Liver (tissue), 9 donors: Measurements from ENCODE around the gene CARM1. TPM values are rescaled to one million over a fixed set of nuclear protein-coding genes. Genes with fewer than 3 reads are reported as not detected.

Experiments
- DNase-seq: peaks from one replicate; pipeline ENCODE4 v3.0.0-alpha.2; 2017; ENCODE audit warnings: low spot score
- H3K27ac ChIP-seq, 2 donors: one replicate each; pipeline ENCODE4 v1.7.0; 2013; ENCODE audit warnings: inconsistent platforms in 2 of 2, low read length in 2 of 2, control low read depth in 1 of 2, low read depth in 1 of 2, mild to moderate bottlenecking in 1 of 2
- H3K27me3 ChIP-seq, 4 donors: one replicate each; pipeline versions ENCODE4 v1.6.1 to v1.7.0; 2013; ENCODE audit warnings: low read length in 3 of 4, inconsistent platforms in 1 of 4, mild to moderate bottlenecking in 1 of 4, moderate library complexity in 1 of 4; ENCODE audit not compliant: control insufficient read depth in 4 of 4, insufficient read depth in 4 of 4
- H3K36me3 ChIP-seq, 4 donors: one replicate each; pipeline versions ENCODE4 v1.6.1 to v1.7.0; 2013; ENCODE audit warnings: low read length in 3 of 4, mild to moderate bottlenecking in 3 of 4, low read depth in 1 of 4, moderate library complexity in 1 of 4; ENCODE audit not compliant: control insufficient read depth in 4 of 4, insufficient read depth in 3 of 4
- H3K4me1 ChIP-seq, 4 donors: one replicate each; pipeline versions ENCODE4 v1.6.1 to v1.7.0; 2013; ENCODE audit warnings: low read length in 3 of 4, mild to moderate bottlenecking in 3 of 4, moderate library complexity in 1 of 4; ENCODE audit not compliant: control insufficient read depth in 4 of 4, insufficient read depth in 4 of 4
- H3K4me3 ChIP-seq, 3 donors: one replicate each; pipeline versions ENCODE4 v1.6.1 to v1.7.0; 2013; ENCODE audit warnings: low read length in 3 of 3, control low read depth in 1 of 3, low read depth in 1 of 3, mild to moderate bottlenecking in 1 of 3
- H3K9ac ChIP-seq, 2 donors: one replicate each; pipeline ENCODE4 v1.7.0; 2013; ENCODE audit warnings: low read length in 2 of 2, mild to moderate bottlenecking in 2 of 2, moderate library complexity in 2 of 2, control low read depth in 1 of 2, low read depth in 1 of 2
- H3K9me3 ChIP-seq, 4 donors: one replicate each; pipeline versions ENCODE4 v1.6.1 to v1.7.0; 2013; ENCODE audit warnings: low read length in 3 of 4; ENCODE audit not compliant: control insufficient read depth in 4 of 4
- EGR1 ChIP-seq, 2 donors: IDR thresholded peaks; 2 replicates each; pipeline ENCODE4 v1.6.1; 2016 to 2018; ENCODE audit warnings: antibody characterized with exemption in 2 of 2, low read depth in 2 of 2
- FOXA1 ChIP-seq: IDR thresholded peaks from 2 replicates; pipeline ENCODE4 v1.6.1; 2016; ENCODE audit warnings: antibody characterized with exemption
- FOXA2 ChIP-seq: IDR thresholded peaks from 2 replicates; pipeline ENCODE4 v1.6.1; 2016; ENCODE audit warnings: antibody characterized with exemption
- GABPA ChIP-seq, 2 donors: IDR thresholded peaks in 1 of 2; conservative IDR thresholded peaks in 1 of 2; 2 replicates each; pipeline ENCODE4 v1.6.1; 2016; ENCODE audit warnings: antibody characterized with exemption in 2 of 2, mild to moderate bottlenecking in 1 of 2, moderate library complexity in 1 of 2
- JUND ChIP-seq, 2 donors: IDR thresholded peaks; 2 replicates each; pipeline ENCODE4 v1.6.1; 2016; ENCODE audit warnings: antibody characterized with exemption in 2 of 2
- NR2F2 ChIP-seq: IDR thresholded peaks from 2 replicates; pipeline ENCODE4 v1.6.1; 2016; ENCODE audit warnings: antibody characterized with exemption
- RAD21 ChIP-seq, 2 donors: IDR thresholded peaks; 2 replicates each; pipeline ENCODE4 v1.6.1; 2016; ENCODE audit warnings: antibody characterized with exemption in 2 of 2, mild to moderate bottlenecking in 2 of 2
- RXRA ChIP-seq, 2 donors: IDR thresholded peaks; 2 replicates each; pipeline ENCODE4 v1.6.1; 2017 to 2018; ENCODE audit warnings: antibody characterized with exemption in 2 of 2, mild to moderate bottlenecking in 1 of 2
- SP1 ChIP-seq: IDR thresholded peaks from 2 replicates; pipeline ENCODE4 v1.6.1; 2018; ENCODE audit warnings: antibody characterized with exemption, mild to moderate bottlenecking
- TAF1 ChIP-seq: conservative IDR thresholded peaks from 2 replicates; pipeline ENCODE4 v1.6.1; 2016; ENCODE audit warnings: antibody characterized with exemption, mild to moderate bottlenecking
- YY1 ChIP-seq: IDR thresholded peaks from 2 replicates; pipeline ENCODE4 v1.6.1; 2016; ENCODE audit warnings: antibody characterized with exemption, mild to moderate bottlenecking
- WGBS: extraction: QIAGEN DNeasy Blood & Tissue Kit; methylation state at CpG from one replicate; pipeline ENCODE4 v1.1.7; 2013; 5-methylcytosine and 5-hydroxymethylcytosine counted together
- polyA plus RNA-seq, 2 donors: library from polyadenylated mRNA; stranded (reverse) in 1 of 2; unstranded in 1 of 2; fragments of 200-250 nt in 1 of 2; fragments of >200 nt in 1 of 2; fragmentation: Nextera tagmentation in 1 of 2; extraction: Ambion mirVana in 1 of 2; gene quantifications; one replicate each; pipeline versions ENCODE4 v1.2.1 to v1.2.3, GENCODE V29; 2013 to 2015
- total RNA-seq, 2 donors: library from RNA; depleted of rRNA; stranded (reverse); fragments of >200 nt; gene quantifications; one replicate each; pipeline ENCODE4 v1.2.3, GENCODE V29; 2014
- TF ChIP-seq, protein P1 (sequence below): IDR thresholded peaks from 2 replicates; pipeline ENCODE4 v1.6.1; 2016; ENCODE audit warnings: antibody characterized with exemption
- TF ChIP-seq, protein P2 (sequence below): IDR thresholded peaks from 2 replicates; pipeline ENCODE4 v1.6.1; 2016; ENCODE audit warnings: antibody characterized with exemption
- TF ChIP-seq, protein P3 (sequence below): fragments of 150-350 bp; IDR thresholded peaks from 2 replicates; pipeline ENCODE4 v1.5.1; 2017; ENCODE audit warnings: improper control_type of control experiment, low read depth, low read length; ENCODE audit not compliant: missing input control
- TF ChIP-seq, protein P4 (sequence below): IDR thresholded peaks from 2 replicates; pipeline ENCODE4 v1.6.1; 2016; ENCODE audit warnings: antibody characterized with exemption, mild to moderate bottlenecking
- TF ChIP-seq, protein P5 (sequence below): IDR thresholded peaks from 2 replicates; pipeline ENCODE4 v1.6.1; 2016; ENCODE audit warnings: antibody characterized with exemption
- donor health status: healthy.
- donor health status: healthy.
- donor health status: healthy.
- donor health status: healthy.
- donor health status: healthy.

CARM1 gene
- total and polyA plus RNA-seq, 4 donors, result 5.1 to 18.3 (median 15.1) TPM

DNA sequence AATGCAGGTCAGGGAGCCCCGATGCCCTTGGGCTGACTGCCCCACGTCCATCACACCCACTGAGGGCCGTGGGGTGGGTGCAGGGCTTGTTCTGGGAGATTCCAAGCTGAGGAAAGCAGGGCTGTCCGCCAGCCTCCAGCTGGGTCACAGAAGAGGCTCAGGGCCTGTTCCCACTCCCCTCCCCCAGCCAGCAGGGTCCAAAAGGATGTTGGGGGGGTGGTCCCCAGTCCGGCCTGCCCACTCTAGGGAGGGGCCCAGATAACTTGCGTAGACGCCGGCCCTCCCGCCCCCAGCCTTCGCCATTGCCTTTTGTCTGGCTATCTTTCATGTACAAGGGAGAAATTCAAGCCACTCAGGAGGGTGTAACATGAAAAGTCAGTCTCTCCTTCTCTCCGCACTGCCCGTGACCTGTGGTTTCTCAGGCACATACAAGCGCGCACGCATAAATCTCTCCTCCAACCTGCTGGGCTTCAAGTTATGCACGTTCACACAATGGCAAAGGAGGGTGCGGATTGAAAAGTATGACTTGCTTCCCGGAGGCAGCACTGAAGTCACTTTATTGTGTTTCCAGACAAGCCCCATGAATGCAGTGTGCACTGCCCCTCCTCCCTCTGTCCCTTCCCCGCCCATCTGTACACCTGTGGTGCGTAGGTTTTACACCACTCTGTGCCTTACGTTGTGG is 20.2 kb downstream of the CARM1 start:
- no peak overlapping the region for H3K27ac ChIP-seq

DNA sequence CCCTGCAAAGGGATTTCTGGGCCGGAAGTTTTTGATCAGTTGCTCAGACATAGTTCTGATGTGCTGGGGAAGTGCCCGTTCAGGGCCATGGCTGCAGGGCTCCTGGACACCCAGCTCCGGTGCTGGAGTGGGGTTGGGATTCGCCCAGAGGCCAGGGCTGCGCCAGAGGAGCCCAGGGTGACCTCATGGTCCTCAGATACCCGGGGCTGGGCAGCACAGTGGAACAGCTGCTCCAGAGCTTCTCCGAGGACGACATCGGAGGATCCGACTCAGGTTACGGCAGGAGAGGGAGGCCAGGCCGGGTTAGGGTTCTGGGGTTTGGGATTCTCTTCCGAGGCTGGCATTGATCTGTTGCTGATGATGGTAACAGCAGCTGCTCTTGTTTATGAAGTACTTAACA is 20.9 kb downstream of the CARM1 start:
- Histone ChIP-seq H3K9me3 (no peaks in the 10 kb centered on the region), H3K27ac (no peak overlapping the region), H3K4me3 (no peak overlapping the region), H3K27me3 (no peaks in the 10 kb centered on the region), H3K4me1 (peaks cover under 1 to 15% (median 8%) of the 10 kb centered on the region in 4 donors), H3K36me3 (peaks cover 0 to 1% (median 0%) of the 10 kb centered on the region in 4 donors), H3K9ac (no peak overlapping the region)
- WGBS, result 89% methylated on average over 13 of the region's 13 CpGs
- no peak for DNase-seq
- TF ChIP-seq, protein P1, sequence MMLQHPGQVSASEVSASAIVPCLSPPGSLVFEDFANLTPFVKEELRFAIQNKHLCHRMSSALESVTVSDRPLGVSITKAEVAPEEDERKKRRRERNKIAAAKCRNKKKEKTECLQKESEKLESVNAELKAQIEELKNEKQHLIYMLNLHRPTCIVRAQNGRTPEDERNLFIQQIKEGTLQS, result no peak
- TF ChIP-seq YY1 (no peak), RXRA (IDR thresholded peaks at IDR 0.05) (no peak), FOXA2 (no peak), SP1 (no peak)
- TF ChIP-seq, protein P2, sequence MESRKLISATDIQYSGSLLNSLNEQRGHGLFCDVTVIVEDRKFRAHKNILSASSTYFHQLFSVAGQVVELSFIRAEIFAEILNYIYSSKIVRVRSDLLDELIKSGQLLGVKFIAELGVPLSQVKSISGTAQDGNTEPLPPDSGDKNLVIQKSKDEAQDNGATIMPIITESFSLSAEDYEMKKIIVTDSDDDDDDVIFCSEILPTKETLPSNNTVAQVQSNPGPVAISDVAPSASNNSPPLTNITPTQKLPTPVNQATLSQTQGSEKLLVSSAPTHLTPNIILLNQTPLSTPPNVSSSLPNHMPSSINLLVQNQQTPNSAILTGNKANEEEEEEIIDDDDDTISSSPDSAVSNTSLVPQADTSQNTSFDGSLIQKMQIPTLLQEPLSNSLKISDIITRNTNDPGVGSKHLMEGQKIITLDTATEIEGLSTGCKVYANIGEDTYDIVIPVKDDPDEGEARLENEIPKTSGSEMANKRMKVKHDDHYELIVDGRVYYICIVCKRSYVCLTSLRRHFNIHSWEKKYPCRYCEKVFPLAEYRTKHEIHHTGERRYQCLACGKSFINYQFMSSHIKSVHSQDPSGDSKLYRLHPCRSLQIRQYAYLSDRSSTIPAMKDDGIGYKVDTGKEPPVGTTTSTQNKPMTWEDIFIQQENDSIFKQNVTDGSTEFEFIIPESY, result no peak
- TF ChIP-seq, protein P3, sequence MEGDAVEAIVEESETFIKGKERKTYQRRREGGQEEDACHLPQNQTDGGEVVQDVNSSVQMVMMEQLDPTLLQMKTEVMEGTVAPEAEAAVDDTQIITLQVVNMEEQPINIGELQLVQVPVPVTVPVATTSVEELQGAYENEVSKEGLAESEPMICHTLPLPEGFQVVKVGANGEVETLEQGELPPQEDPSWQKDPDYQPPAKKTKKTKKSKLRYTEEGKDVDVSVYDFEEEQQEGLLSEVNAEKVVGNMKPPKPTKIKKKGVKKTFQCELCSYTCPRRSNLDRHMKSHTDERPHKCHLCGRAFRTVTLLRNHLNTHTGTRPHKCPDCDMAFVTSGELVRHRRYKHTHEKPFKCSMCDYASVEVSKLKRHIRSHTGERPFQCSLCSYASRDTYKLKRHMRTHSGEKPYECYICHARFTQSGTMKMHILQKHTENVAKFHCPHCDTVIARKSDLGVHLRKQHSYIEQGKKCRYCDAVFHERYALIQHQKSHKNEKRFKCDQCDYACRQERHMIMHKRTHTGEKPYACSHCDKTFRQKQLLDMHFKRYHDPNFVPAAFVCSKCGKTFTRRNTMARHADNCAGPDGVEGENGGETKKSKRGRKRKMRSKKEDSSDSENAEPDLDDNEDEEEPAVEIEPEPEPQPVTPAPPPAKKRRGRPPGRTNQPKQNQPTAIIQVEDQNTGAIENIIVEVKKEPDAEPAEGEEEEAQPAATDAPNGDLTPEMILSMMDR, result no peak

More for the DNA sequence above, 20.2 kb downstream of the CARM1 start:
- Histone ChIP-seq H3K4me3 (no peak overlapping the region), H3K27me3 (no peaks in the 10 kb centered on the region), H3K36me3 (peaks cover 0 to 1% (median 0%) of the 10 kb centered on the region in 4 donors), H3K9me3 (no peaks in the 10 kb centered on the region), H3K9ac (no peak overlapping the region), H3K4me1 (peaks cover 0 to 8% (median 1%) of the 10 kb centered on the region in 4 donors)
- 76% methylated on average over 21 of the region's 21 CpGs for WGBS
- no peak for TF ChIP-seq GABPA (IDR thresholded peaks at IDR 0.05 in 1 of 2, conservative IDR thresholded peaks at IDR 0.05 in 1 of 2)
- TF ChIP-seq, protein P4, sequence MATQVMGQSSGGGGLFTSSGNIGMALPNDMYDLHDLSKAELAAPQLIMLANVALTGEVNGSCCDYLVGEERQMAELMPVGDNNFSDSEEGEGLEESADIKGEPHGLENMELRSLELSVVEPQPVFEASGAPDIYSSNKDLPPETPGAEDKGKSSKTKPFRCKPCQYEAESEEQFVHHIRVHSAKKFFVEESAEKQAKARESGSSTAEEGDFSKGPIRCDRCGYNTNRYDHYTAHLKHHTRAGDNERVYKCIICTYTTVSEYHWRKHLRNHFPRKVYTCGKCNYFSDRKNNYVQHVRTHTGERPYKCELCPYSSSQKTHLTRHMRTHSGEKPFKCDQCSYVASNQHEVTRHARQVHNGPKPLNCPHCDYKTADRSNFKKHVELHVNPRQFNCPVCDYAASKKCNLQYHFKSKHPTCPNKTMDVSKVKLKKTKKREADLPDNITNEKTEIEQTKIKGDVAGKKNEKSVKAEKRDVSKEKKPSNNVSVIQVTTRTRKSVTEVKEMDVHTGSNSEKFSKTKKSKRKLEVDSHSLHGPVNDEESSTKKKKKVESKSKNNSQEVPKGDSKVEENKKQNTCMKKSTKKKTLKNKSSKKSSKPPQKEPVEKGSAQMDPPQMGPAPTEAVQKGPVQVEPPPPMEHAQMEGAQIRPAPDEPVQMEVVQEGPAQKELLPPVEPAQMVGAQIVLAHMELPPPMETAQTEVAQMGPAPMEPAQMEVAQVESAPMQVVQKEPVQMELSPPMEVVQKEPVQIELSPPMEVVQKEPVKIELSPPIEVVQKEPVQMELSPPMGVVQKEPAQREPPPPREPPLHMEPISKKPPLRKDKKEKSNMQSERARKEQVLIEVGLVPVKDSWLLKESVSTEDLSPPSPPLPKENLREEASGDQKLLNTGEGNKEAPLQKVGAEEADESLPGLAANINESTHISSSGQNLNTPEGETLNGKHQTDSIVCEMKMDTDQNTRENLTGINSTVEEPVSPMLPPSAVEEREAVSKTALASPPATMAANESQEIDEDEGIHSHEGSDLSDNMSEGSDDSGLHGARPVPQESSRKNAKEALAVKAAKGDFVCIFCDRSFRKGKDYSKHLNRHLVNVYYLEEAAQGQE, result no peak
- TF ChIP-seq RAD21 (IDR thresholded peaks at IDR 0.05), result no peak
- TF ChIP-seq JUND (IDR thresholded peaks at IDR 0.05), result no peak
- TF ChIP-seq NR2F2, result no peak
- no peak for TF ChIP-seq EGR1 (IDR thresholded peaks at IDR 0.05; ENCODE audit: low read depth in 2 of 2)
- TF ChIP-seq TAF1, result no peak
- no peak for TF ChIP-seq FOXA1
- TF ChIP-seq, protein P3, result no peak
- TF ChIP-seq, protein P2, result no peak
- no peak for TF ChIP-seq SP1
- TF ChIP-seq, protein P5, sequence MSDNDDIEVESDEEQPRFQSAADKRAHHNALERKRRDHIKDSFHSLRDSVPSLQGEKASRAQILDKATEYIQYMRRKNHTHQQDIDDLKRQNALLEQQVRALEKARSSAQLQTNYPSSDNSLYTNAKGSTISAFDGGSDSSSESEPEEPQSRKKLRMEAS, result no peak
- no peak for TF ChIP-seq FOXA2
- DNase-seq, result no peak
